Smooth muscle cell (in vitro differentiated cells): ENCODE measurements around the gene MPPED1. TPM values are rescaled to one million over a fixed set of nuclear protein-coding genes. Genes with fewer than 3 reads are reported as not detected.

Experiments
- DNase-seq: peaks from one replicate; lab custom pipeline; 2025; ENCODE audit not compliant: unreplicated experiment; lab: John Stamatoyannopoulos, UW
- H2AFZ ChIP-seq: fragments of 200-600 bp; sonication (generic); 2 replicates; pipeline ENCODE4 v1.6.0; 2016; ENCODE audit warnings: antibody characterized with exemption, low read depth, mild to moderate bottlenecking
- H3F3A ChIP-seq: fragments of 200-600 bp; sonication (generic); 2 replicates; pipeline ENCODE4 v1.6.0; 2017; ENCODE audit warnings: antibody characterized with exemption, low read depth
- H3K27ac ChIP-seq: fragments of 200-600 bp; sonication (generic); 2 replicates; pipeline ENCODE4 v1.5.1; 2016; ENCODE audit warnings: low read depth, mild to moderate bottlenecking
- H3K27me3 ChIP-seq: fragments of 200-600 bp; sonication (generic); 2 replicates; pipeline ENCODE4 v1.6.1; 2016; ENCODE audit warnings: low read depth, mild to moderate bottlenecking
- H3K36me3 ChIP-seq: fragments of 200-600 bp; sonication (generic); 2 replicates; pipeline ENCODE4 v1.5.1; 2016; ENCODE audit warnings: low read depth
- H3K4me1 ChIP-seq: fragments of 200-600 bp; sonication (generic); 2 replicates; pipeline ENCODE4 v1.5.1; 2016; ENCODE audit warnings: low read depth
- H3K4me2 ChIP-seq: fragments of 200-600 bp; sonication (generic); 2 replicates; pipeline ENCODE4 v1.6.0; 2016; ENCODE audit warnings: mild to moderate bottlenecking
- H3K4me3 ChIP-seq: fragments of 200-600 bp; sonication (generic); 2 replicates; pipeline ENCODE4 v1.5.1; 2016; ENCODE audit warnings: mild to moderate bottlenecking
- H3K79me2 ChIP-seq: fragments of 200-600 bp; sonication (generic); 2 replicates; pipeline ENCODE4 v1.6.0; 2016; ENCODE audit warnings: low read depth, mild to moderate bottlenecking
- H3K9ac ChIP-seq: fragments of 200-600 bp; sonication (generic); 2 replicates; pipeline ENCODE4 v1.6.0; 2016; ENCODE audit warnings: low read depth
- H3K9me3 ChIP-seq: fragments of 200-600 bp; sonication (generic); replicated peaks from 2 replicates; pipeline ENCODE4 v1.5.1; 2016; ENCODE audit warnings: low read depth
- H4K20me1 ChIP-seq: fragments of 200-600 bp; sonication (generic); 2 replicates; pipeline ENCODE4 v1.6.0; 2016; ENCODE audit warnings: low read depth
- CTCF ChIP-seq: fragments of 200-600 bp; sonication (generic); IDR thresholded peaks from 2 replicates; pipeline ENCODE4 v1.5.1; 2017; ENCODE audit warnings: borderline replicate concordance, mild to moderate bottlenecking, antibody characterized with exemption; ENCODE audit not compliant: insufficient read depth, poor library complexity, severe bottlenecking
- WGBS: methylation state at CpG from one replicate; pipeline ENCODE4 v1.1.7; 2016; ENCODE audit warnings: low lambda C conversion rate; 5-methylcytosine and 5-hydroxymethylcytosine counted together
- polyA plus RNA-seq: library from polyadenylated mRNA; unstranded; fragments of >200 nt; fragmentation: Nextera tagmentation; extraction: Ambion mirVana; gene quantifications from 2 replicates; pipeline ENCODE4 v1.2.1, GENCODE V29; 2016
- total RNA-seq: library from RNA; depleted of rRNA; stranded (reverse); fragments of >200 nt; gene quantifications from 2 replicates; pipeline ENCODE4 v1.2.3, GENCODE V29; 2014

MPPED1 gene
- total and polyA plus RNA-seq, 2 experiments from 2014 or later, result not detected

GRCh38 chr22:43506487-43506886, 94.7 kb downstream of the MPPED1 start:
- Histone ChIP-seq H3K9me3 (no peaks in the 10 kb centered on the region), H3K27me3 (no peaks in the 10 kb centered on the region), H3K27ac (no peak overlapping the region), H3K4me1 (no peaks in the 10 kb centered on the region), H4K20me1 (no peaks in the 10 kb centered on the region), H3K36me3 (no peaks in the 10 kb centered on the region), H3K9ac (no peak overlapping the region), H3F3A (no peaks in the 10 kb centered on the region), H2AFZ (no peak overlapping the region), H3K4me3 (no peak overlapping the region), H3K4me2 (no peak overlapping the region), H3K79me2 (no peaks in the 10 kb centered on the region)
- TF ChIP-seq CTCF, result no peak
- DNase-seq, result no peak
- WGBS, result 93% methylated on average over 12 of the region's 12 CpGs

GRCh38 chr22:43507235-43507634, 95.4 kb downstream of the MPPED1 start:
- DNase-seq, result no peak
- Histone ChIP-seq H3K79me2 (no peaks in the 10 kb centered on the region), H4K20me1 (no peaks in the 10 kb centered on the region), H3K36me3 (no peaks in the 10 kb centered on the region), H3K27me3 (no peaks in the 10 kb centered on the region), H3K27ac (no peak overlapping the region), H3K9me3 (no peaks in the 10 kb centered on the region), H3K4me3 (no peak overlapping the region), H3K9ac (no peak overlapping the region), H3K4me1 (no peaks in the 10 kb centered on the region), H3K4me2 (no peak overlapping the region), H3F3A (no peaks in the 10 kb centered on the region), H2AFZ (no peak overlapping the region)
- TF ChIP-seq CTCF, result no peak
- 85% methylated on average over 8 of the region's 8 CpGs for WGBS

GRCh38 chr22:43508489-43508888, 96.7 kb downstream of the MPPED1 start:
- H3F3A ChIP-seq, result no peaks in the 10 kb centered on the region
- H3K4me1 ChIP-seq, result no peaks in the 10 kb centered on the region
- no peaks in the 10 kb centered on the region for H3K9me3 ChIP-seq
- DNase-seq, result no peak
- no peak overlapping the region for H2AFZ ChIP-seq
- H4K20me1 ChIP-seq, result no peaks in the 10 kb centered on the region
- H3K27me3 ChIP-seq, result no peaks in the 10 kb centered on the region
- H3K4me3 ChIP-seq, result no peak overlapping the region
- H3K27ac ChIP-seq, result no peak overlapping the region
- H3K4me2 ChIP-seq, result no peak overlapping the region
- no peaks in the 10 kb centered on the region for H3K79me2 ChIP-seq
- H3K9ac ChIP-seq, result no peak overlapping the region
- no peaks in the 10 kb centered on the region for H3K36me3 ChIP-seq
- no peak for TF ChIP-seq CTCF

GRCh38 chr22:43509337-43509736, 97.5 kb downstream of the MPPED1 start:
- no peaks in the 10 kb centered on the region for H3K36me3 ChIP-seq
- no peaks in the 10 kb centered on the region for H3K4me1 ChIP-seq
- H3K79me2 ChIP-seq, result no peaks in the 10 kb centered on the region
- no peak for DNase-seq
- H2AFZ ChIP-seq, result no peak overlapping the region
- no peaks in the 10 kb centered on the region for H4K20me1 ChIP-seq
- no peaks in the 10 kb centered on the region for H3K27me3 ChIP-seq
- no peak overlapping the region for H3K4me3 ChIP-seq
- H3K9ac ChIP-seq, result no peak overlapping the region
- no peaks in the 10 kb centered on the region for H3F3A ChIP-seq
- no peak overlapping the region for H3K27ac ChIP-seq
- H3K4me2 ChIP-seq, result no peak overlapping the region
- TF ChIP-seq CTCF, result no peak
- no CpG with 5 or more reads among the region's 2 CpGs for WGBS
- no peaks in the 10 kb centered on the region for H3K9me3 ChIP-seq
